Ectodermal cell (in vitro differentiated cells): Measurements from ENCODE around the gene ANGPTL2.

ENCODE experiments used
- H3K27ac ChIP-seq: 2 replicates; pipeline ENCODE4 v1.7.0; 2013; ENCODE audit warnings: mild to moderate bottlenecking, low read depth, low read length; ENCODE audit not compliant: insufficient read depth, poor library complexity, severe bottlenecking
- H3K27me3 ChIP-seq: 2 replicates; pipeline ENCODE4 v1.7.0; 2013; ENCODE audit warnings: mild to moderate bottlenecking, low read length; ENCODE audit not compliant: insufficient read depth, control insufficient read depth, poor library complexity, severe bottlenecking
- H3K36me3 ChIP-seq: one replicate; pipeline ENCODE4 v1.7.0; 2013; ENCODE audit warnings: low read length; ENCODE audit not compliant: control insufficient read depth, insufficient read depth
- H3K4me1 ChIP-seq: one replicate; pipeline ENCODE4 v1.7.0; 2013; ENCODE audit warnings: low read length; ENCODE audit not compliant: control insufficient read depth, insufficient read depth
- H3K4me3 ChIP-seq: 2 replicates; pipeline ENCODE4 v1.7.0; 2013; ENCODE audit warnings: low read depth, low read length, control low read depth; ENCODE audit not compliant: insufficient read depth
- H3K9me3 ChIP-seq: 2 replicates; pipeline ENCODE4 v1.7.0; 2013; ENCODE audit warnings: mild to moderate bottlenecking, low read length, moderate library complexity; ENCODE audit not compliant: control insufficient read depth
- WGBS, 2 experiments: methylation state at CpG; one replicate each; pipeline ENCODE4 v1.1.7; 2013; ENCODE audit warnings: missing lambda C conversion rate in 2 of 2; 5-methylcytosine and 5-hydroxymethylcytosine counted together

The ANGPTL2 gene

GRCh38 chr9:127078336-127078735 is 44.1 kb downstream of the ANGPTL2 start:
- Histone ChIP-seq H3K27me3 (no peaks in the 10 kb centered on the region), H3K9me3 (no peaks in the 10 kb centered on the region), H3K4me3 (no peak overlapping the region), H3K27ac (no peak overlapping the region), H3K4me1 (peaks cover 14% of the 10 kb centered on the region), H3K36me3 (no peaks in the 10 kb centered on the region)
- 94 to 96% methylated on average over 6 of the region's 6 CpGs for whole genome bisulfite sequencing, 2 experiments

- no peak overlapping the region for H3K4me3 ChIP-seq
- peaks cover 14% of the 10 kb centered on the region for H3K4me1 ChIP-seq
- H3K9me3 ChIP-seq: no peaks in the 10 kb centered on the region
- WGBS, 2 experiments: 36 to 49% methylated on average over 2 of the region's 2 CpGs
- no peak overlapping the region for H3K27ac ChIP-seq
- H3K36me3 ChIP-seq: no peaks in the 10 kb centered on the region
- H3K27me3 ChIP-seq: no peaks in the 10 kb centered on the region
Observed at GRCh38 chr9:127077644-127077946, 44.8 kb downstream of the ANGPTL2 start.

GRCh38 chr9:127076860-127077643 is 45.4 kb downstream of the ANGPTL2 start:
- H3K4me3 ChIP-seq: no peak overlapping the region
- no peaks in the 10 kb centered on the region for H3K9me3 ChIP-seq
- no peaks in the 10 kb centered on the region for H3K36me3 ChIP-seq
- H3K27ac ChIP-seq: no peak overlapping the region
- H3K27me3 ChIP-seq: no peaks in the 10 kb centered on the region
- 79% methylated on average over 5 of the region's 5 CpGs for WGBS, 2 experiments
- H3K4me1 ChIP-seq: peaks cover 14% of the 10 kb centered on the region

- 20 to 24% methylated on average over 2 of the region's 2 CpGs for WGBS, 2 experiments
- H3K4me3 ChIP-seq: no peak overlapping the region
- H3K27ac ChIP-seq: no peak overlapping the region
- no peaks in the 10 kb centered on the region for H3K36me3 ChIP-seq
- H3K4me1 ChIP-seq: peaks cover 14% of the 10 kb centered on the region
- H3K9me3 ChIP-seq: no peaks in the 10 kb centered on the region
- H3K27me3 ChIP-seq: no peaks in the 10 kb centered on the region
Observed at GRCh38 chr9:127075624-127076372, 46.6 kb downstream of the ANGPTL2 start.

GRCh38 chr9:127074561-127075548 is 47.6 kb downstream of the ANGPTL2 start:
- Histone ChIP-seq H3K36me3 (no peaks in the 10 kb centered on the region), H3K27me3 (no peaks in the 10 kb centered on the region), H3K4me3 (no peak overlapping the region), H3K4me1 (peaks cover 14% of the 10 kb centered on the region), H3K27ac (no peak overlapping the region), H3K9me3 (no peaks in the 10 kb centered on the region)
- WGBS, 2 experiments: 73 to 78% methylated on average over 4 of the region's 4 CpGs

GRCh38 chr9:127067603-127068220 is 54.7 kb downstream of the ANGPTL2 start:
- Histone ChIP-seq H3K36me3 (no peaks in the 10 kb centered on the region), H3K9me3 (no peaks in the 10 kb centered on the region), H3K27me3 (no peaks in the 10 kb centered on the region), H3K27ac (no peak overlapping the region), H3K4me3 (no peak overlapping the region), H3K4me1 (no peaks in the 10 kb centered on the region)
- 90 to 92% methylated on average over 5 of the region's 5 CpGs for WGBS, 2 experiments

GRCh38 chr9:127066851-127067136 is 55.6 kb downstream of the ANGPTL2 start:
- no peak overlapping the region for H3K27ac ChIP-seq
- H3K4me3 ChIP-seq: no peak overlapping the region
- H3K27me3 ChIP-seq: no peaks in the 10 kb centered on the region
- no peaks in the 10 kb centered on the region for H3K4me1 ChIP-seq
- WGBS, 2 experiments: 83 to 93% methylated on average over 2 of the region's 2 CpGs
- H3K9me3 ChIP-seq: no peaks in the 10 kb centered on the region
- H3K36me3 ChIP-seq: no peaks in the 10 kb centered on the region

- H3K36me3 ChIP-seq: no peaks in the 10 kb centered on the region
- H3K27ac ChIP-seq: no peak overlapping the region
- no peaks in the 10 kb centered on the region for H3K9me3 ChIP-seq
- H3K27me3 ChIP-seq: no peaks in the 10 kb centered on the region
- WGBS, 2 experiments: 81 to 84% methylated on average over 8 to 9 of the region's 9 CpGs
- H3K4me3 ChIP-seq: no peak overlapping the region
- no peaks in the 10 kb centered on the region for H3K4me1 ChIP-seq
Observed at GRCh38 chr9:127066060-127066850, 56.2 kb downstream of the ANGPTL2 start.

GRCh38 chr9:127065592-127065991 is 56.8 kb downstream of the ANGPTL2 start:
- H3K9me3 ChIP-seq: no peaks in the 10 kb centered on the region
- WGBS, 2 experiments: 95 to 100% methylated on average over 1 of the region's 1 CpG
- no peaks in the 10 kb centered on the region for H3K27me3 ChIP-seq
- no peaks in the 10 kb centered on the region for H3K36me3 ChIP-seq
- no peak overlapping the region for H3K4me3 ChIP-seq
- H3K4me1 ChIP-seq: no peaks in the 10 kb centered on the region
- H3K27ac ChIP-seq: no peak overlapping the region
